SK-N-SH treated with all-trans-retinoic acid at 6 μM for 48 hours (cell line): Measurements from ENCODE around the gene PGC.

Source experiments
- ATAC-seq: fragments of 200-7000 bp; cut with Tn5 transposase; 3 replicates; pipeline ENCODE4 v1.9.1; 2020; ENCODE audit warnings: mild to moderate bottlenecking, moderate library complexity
- ARNTL ChIP-seq: fragments of 450-650 bp; formaldehyde crosslinking; IDR thresholded peaks from 2 replicates; pipeline ENCODE4 v1.5.0; 2020; ENCODE audit warnings: low read depth, mild to moderate bottlenecking, moderate library complexity, borderline replicate concordance
- BACH2 ChIP-seq: fragments of 250-450 bp; sonication (Bioruptor Pico); IDR thresholded peaks from 2 replicates; pipeline ENCODE4 v1.9.0; 2021; ENCODE audit warnings: mild to moderate bottlenecking, borderline replicate concordance
- CREB5 ChIP-seq: fragments of 250-450 bp; sonication (Bioruptor Pico); IDR thresholded peaks from 2 replicates; pipeline ENCODE4 v1.5.1; 2020; ENCODE audit warnings: low read depth, mild to moderate bottlenecking, moderate library complexity
- CSRNP3 ChIP-seq: fragments of 250-450 bp; sonication (Bioruptor Pico); IDR thresholded peaks from 2 replicates; pipeline ENCODE4 v1.5.1; 2021; ENCODE audit warnings: mild to moderate bottlenecking, moderate library complexity
- ESRRG ChIP-seq: fragments of 250-450 bp; sonication (Bioruptor Pico); IDR thresholded peaks from 2 replicates; pipeline ENCODE4 v1.6.1; 2021; ENCODE audit warnings: mild to moderate bottlenecking
- GLIS3 ChIP-seq: fragments of 250-450 bp; sonication (Bioruptor Pico); IDR thresholded peaks from 2 replicates; pipeline ENCODE4 v1.5.0; 2020; ENCODE audit warnings: mild to moderate bottlenecking, moderate library complexity
- ISL1 ChIP-seq: fragments of 250-450 bp; sonication (Bioruptor Pico); IDR thresholded peaks from 2 replicates; pipeline ENCODE4 v2.1.2; 2022; ENCODE audit warnings: mild to moderate bottlenecking, moderate library complexity
- POU6F1 ChIP-seq: fragments of 250-450 bp; sonication (Bioruptor Pico); IDR thresholded peaks from 2 replicates; pipeline ENCODE4 v1.8.0; 2021; ENCODE audit warnings: low read depth, mild to moderate bottlenecking, moderate library complexity, borderline replicate concordance
- PPARA ChIP-seq: fragments of 250-450 bp; sonication (Bioruptor Pico); IDR thresholded peaks from 2 replicates; pipeline ENCODE4 v1.5.0; 2020; ENCODE audit warnings: mild to moderate bottlenecking, borderline replicate concordance
- SNAI2 ChIP-seq: fragments of 250-450 bp; sonication (Bioruptor Pico); IDR thresholded peaks from 2 replicates; pipeline ENCODE4 v1.5.0; 2020; ENCODE audit warnings: mild to moderate bottlenecking, moderate library complexity
- TCF4 ChIP-seq: fragments of 250-450 bp; sonication (Bioruptor Pico); IDR thresholded peaks from 2 replicates; pipeline ENCODE4 v1.8.0; 2021; ENCODE audit warnings: mild to moderate bottlenecking, moderate library complexity, borderline replicate concordance
- TOX ChIP-seq: fragments of 250-450 bp; sonication (Bioruptor Pico); IDR thresholded peaks from 2 replicates; pipeline ENCODE4 v1.8.0; 2021; ENCODE audit warnings: mild to moderate bottlenecking, moderate library complexity, borderline replicate concordance
- ZC3H10 ChIP-seq: fragments of 250-450 bp; sonication (Bioruptor Pico); IDR thresholded peaks from 2 replicates; pipeline ENCODE4 v1.5.1; 2021; ENCODE audit warnings: mild to moderate bottlenecking, moderate library complexity
- ZFP3 ChIP-seq: fragments of 250-450 bp; sonication (Bioruptor Pico); IDR thresholded peaks from 2 replicates; pipeline ENCODE4 v1.5.0; 2020; ENCODE audit warnings: mild to moderate bottlenecking, moderate library complexity
- ZFP30 ChIP-seq: fragments of 450-650 bp; formaldehyde crosslinking; IDR thresholded peaks from 2 replicates; pipeline ENCODE4 v1.5.0; 2022; ENCODE audit warnings: mild to moderate bottlenecking, moderate library complexity
- ZNF565 ChIP-seq: fragments of 450-650 bp; formaldehyde crosslinking; conservative IDR thresholded peaks from 2 replicates; pipeline ENCODE4 v1.5.0; 2020; ENCODE audit warnings: low read depth, mild to moderate bottlenecking, moderate library complexity
- TF ChIP-seq, protein P1 (sequence below): fragments of 250-450 bp; sonication (Bioruptor Pico); IDR thresholded peaks from 2 replicates; pipeline ENCODE4 v1.8.0; 2020; ENCODE audit warnings: mild to moderate bottlenecking, moderate library complexity, borderline replicate concordance
- TF ChIP-seq, protein P2 (sequence below): fragments of 250-450 bp; sonication (Bioruptor Pico); IDR thresholded peaks from 2 replicates; pipeline ENCODE4 v1.5.0; 2020; ENCODE audit warnings: mild to moderate bottlenecking, moderate library complexity

The PGC gene

DNA sequence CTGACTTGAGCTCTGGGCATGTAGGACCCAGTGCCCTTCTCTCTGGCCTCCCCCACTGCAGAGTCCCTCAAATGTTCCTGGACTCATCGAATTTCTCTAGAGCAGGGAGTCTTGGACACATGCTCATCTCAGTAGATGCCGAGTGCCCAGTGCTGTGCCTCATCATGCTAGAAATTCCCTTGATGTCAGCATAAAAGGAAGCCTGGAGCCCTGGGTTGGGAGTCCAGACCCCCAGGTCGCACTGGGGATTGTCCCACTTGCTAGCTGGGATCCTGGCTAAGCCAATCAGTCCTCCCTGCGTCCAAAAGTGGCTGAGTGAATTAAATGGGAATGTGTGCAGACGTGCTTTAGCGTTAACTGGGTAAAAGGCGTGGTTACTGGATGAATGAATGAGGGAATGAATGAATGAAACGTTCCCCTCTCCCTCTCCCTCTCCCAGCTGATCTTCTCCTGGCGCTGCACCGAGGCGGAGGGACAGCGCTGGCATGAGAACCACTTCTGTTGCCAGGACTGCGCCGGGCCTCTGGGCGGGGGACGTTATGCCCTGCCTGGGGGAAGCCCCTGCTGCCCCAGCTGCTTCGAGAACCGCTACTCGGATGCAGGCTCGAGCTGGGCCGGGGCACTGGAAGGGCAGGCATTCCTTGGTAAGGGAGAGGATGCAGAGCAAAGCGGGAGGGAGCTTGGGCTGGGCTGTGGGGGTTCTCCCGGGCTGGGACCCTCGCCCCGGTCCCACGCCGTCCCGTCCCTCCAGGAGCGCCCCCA lies 38.7 kb upstream of the PGC start:
- peak; percentile 28 for ATAC-seq
- TF ChIP-seq, protein P1, sequence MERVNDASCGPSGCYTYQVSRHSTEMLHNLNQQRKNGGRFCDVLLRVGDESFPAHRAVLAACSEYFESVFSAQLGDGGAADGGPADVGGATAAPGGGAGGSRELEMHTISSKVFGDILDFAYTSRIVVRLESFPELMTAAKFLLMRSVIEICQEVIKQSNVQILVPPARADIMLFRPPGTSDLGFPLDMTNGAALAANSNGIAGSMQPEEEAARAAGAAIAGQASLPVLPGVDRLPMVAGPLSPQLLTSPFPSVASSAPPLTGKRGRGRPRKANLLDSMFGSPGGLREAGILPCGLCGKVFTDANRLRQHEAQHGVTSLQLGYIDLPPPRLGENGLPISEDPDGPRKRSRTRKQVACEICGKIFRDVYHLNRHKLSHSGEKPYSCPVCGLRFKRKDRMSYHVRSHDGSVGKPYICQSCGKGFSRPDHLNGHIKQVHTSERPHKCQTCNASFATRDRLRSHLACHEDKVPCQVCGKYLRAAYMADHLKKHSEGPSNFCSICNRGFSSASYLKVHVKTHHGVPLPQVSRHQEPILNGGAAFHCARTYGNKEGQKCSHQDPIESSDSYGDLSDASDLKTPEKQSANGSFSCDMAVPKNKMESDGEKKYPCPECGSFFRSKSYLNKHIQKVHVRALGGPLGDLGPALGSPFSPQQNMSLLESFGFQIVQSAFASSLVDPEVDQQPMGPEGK (CRISPR knock-in tag) = no peak
- TF ChIP-seq TOX (CRISPR knock-in tag) (no peak), ISL1 (CRISPR knock-in tag) (no peak), ARNTL (CRISPR knock-in tag) (no peak), GLIS3 (no peak), BACH2 (CRISPR knock-in tag) (no peak), ZNF565 (CRISPR knock-in tag) (no peak), CREB5 (CRISPR knock-in tag) (no peak), TCF4 (CRISPR knock-in tag) (no peak), CSRNP3 (no peak), ZFP30 (CRISPR knock-in tag) (no peak)
- TF ChIP-seq, protein P2, sequence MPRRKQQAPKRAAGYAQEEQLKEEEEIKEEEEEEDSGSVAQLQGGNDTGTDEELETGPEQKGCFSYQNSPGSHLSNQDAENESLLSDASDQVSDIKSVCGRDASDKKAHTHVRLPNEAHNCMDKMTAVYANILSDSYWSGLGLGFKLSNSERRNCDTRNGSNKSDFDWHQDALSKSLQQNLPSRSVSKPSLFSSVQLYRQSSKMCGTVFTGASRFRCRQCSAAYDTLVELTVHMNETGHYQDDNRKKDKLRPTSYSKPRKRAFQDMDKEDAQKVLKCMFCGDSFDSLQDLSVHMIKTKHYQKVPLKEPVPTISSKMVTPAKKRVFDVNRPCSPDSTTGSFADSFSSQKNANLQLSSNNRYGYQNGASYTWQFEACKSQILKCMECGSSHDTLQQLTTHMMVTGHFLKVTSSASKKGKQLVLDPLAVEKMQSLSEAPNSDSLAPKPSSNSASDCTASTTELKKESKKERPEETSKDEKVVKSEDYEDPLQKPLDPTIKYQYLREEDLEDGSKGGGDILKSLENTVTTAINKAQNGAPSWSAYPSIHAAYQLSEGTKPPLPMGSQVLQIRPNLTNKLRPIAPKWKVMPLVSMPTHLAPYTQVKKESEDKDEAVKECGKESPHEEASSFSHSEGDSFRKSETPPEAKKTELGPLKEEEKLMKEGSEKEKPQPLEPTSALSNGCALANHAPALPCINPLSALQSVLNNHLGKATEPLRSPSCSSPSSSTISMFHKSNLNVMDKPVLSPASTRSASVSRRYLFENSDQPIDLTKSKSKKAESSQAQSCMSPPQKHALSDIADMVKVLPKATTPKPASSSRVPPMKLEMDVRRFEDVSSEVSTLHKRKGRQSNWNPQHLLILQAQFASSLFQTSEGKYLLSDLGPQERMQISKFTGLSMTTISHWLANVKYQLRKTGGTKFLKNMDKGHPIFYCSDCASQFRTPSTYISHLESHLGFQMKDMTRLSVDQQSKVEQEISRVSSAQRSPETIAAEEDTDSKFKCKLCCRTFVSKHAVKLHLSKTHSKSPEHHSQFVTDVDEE (CRISPR knock-in tag) = no peak

DNA sequence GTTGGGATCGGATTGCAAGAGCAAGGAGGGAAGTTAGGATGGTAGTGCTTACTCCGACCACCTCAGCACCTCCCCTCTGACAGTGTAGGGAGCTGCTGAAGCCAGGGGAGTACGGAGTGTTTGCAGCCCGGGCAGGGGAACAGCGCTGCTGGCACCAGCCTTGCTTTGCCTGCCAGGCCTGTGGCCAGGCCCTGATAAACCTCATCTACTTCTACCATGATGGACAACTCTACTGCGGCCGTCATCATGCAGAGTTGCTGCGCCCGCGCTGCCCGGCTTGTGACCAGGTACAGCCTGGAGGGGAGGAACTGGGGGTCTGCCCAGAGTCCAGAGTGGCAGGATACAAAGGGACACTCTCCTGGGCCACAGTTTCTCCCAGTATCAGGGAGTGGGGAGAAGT lies 38.1 kb upstream of the PGC start:
- no peak for ATAC-seq
- TF ChIP-seq ZFP30 (CRISPR knock-in tag) (no peak), ARNTL (CRISPR knock-in tag) (no peak), TCF4 (CRISPR knock-in tag) (no peak), ZC3H10 (CRISPR knock-in tag) (no peak)
- TF ChIP-seq, protein P1 (CRISPR knock-in tag) = no peak

DNA sequence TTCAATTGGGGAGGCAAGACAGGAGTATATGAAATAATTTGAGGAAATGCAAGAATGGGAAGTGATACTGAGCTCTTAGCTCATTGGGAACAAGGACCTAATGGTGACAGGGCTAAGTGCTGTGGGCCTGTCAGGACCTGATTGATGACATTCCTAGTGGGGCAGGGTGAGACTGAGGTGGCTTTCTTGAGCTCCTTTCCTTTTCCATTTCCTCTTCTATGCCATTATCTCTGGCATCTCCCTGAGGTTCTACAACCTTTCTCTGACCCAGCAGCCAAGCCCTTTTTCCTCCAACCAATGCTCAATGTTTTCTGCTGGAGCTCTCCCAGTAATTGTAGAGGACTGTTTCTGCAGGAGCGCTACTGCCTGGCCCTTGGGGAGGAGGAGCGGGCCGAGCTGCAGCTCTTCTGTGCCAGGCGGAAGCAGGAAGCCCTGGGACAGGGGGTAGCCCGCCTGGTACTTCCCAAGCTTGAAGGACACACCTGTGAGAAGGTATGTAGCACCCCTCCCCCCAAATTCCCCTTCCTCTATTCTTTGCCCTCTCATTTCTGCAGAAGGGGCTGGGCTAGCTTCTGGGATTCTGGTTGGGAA lies 37.5 kb upstream of the PGC start:
- TF ChIP-seq PPARA (CRISPR knock-in tag) = no peak
- TF ChIP-seq, protein P2 (CRISPR knock-in tag) = no peak
- no peak for TF ChIP-seq TCF4 (CRISPR knock-in tag)
- TF ChIP-seq ZFP3 = no peak
- no peak for TF ChIP-seq SNAI2
- no peak for TF ChIP-seq ESRRG
- TF ChIP-seq TOX (CRISPR knock-in tag) = no peak
- TF ChIP-seq ISL1 (CRISPR knock-in tag) = no peak
- no peak for TF ChIP-seq POU6F1 (CRISPR knock-in tag)
- TF ChIP-seq BACH2 (CRISPR knock-in tag) = no peak
- TF ChIP-seq, all 23 proteins: peak for 0
- ATAC-seq = no peak
